GM18505 (cell line): ENCODE results near the gene MAGEA9B.
A peak's percentile ranks its signal among the peaks of the same experiment; 100 is the strongest.
"Not testable (repeated sequence)": the region's sequence is repeated elsewhere in the genome, so short reads cannot be mapped to it uniquely, and the experiment has no call there.

Source experiments
- ATAC-seq: cut with Tn5 transposase; IDR thresholded peaks from one replicate; pipeline ENCODE4 v1.9.1; 2021; ENCODE audit not compliant: unreplicated experiment
- POLR2A ChIP-seq: IDR thresholded peaks from 4 replicates; pipeline ENCODE4 v1.6.1; 2011; ENCODE audit warnings: borderline replicate concordance; ENCODE audit not compliant: insufficient read depth, insufficient read length; ENCODE audit errors: extremely low read depth

The MAGEA9B gene

DNA sequence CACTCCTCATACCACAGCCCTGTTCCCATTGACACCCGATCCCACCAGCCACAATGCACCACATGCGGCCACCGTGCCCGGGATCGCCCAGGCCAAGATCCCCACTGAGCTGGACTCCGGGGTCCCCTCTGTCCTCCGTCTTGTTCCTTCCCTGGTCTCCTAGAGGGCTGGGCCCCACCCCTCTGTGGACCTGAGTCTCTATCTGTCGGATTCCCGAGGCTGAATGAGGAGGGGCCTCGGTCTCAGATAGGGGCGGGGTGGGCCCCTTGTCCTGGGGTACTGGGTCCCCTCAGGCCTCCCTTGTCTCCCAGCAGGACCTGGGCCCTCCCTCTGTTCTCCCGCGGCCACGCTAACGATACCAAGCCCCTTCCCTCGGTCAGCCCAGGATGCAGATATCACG lies 1.6 kb downstream of the MAGEA9B start:
- ATAC-seq = not testable (repeated sequence)

DNA sequence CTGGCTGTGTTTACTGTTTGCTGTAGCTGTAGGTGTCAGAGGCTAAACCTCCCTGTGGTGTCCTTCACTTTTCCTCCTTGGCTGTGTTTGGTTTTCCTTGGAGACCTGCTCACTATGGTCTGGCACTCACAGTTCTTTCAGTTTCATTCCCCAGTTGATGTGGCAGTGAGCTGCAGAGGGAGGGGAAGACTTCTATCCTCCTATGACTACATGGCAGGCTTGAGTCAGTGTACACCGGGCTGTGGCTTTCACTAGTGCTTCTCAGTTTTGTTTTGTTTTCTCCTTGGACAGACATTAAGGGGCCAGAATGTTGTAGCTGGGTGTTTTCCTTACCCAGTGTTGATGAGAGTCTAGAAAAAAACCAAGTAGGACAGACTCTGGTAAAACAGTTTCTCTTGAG lies 13.8 kb downstream of the MAGEA9B start:
- ATAC-seq = peak; percentile 100

DNA sequence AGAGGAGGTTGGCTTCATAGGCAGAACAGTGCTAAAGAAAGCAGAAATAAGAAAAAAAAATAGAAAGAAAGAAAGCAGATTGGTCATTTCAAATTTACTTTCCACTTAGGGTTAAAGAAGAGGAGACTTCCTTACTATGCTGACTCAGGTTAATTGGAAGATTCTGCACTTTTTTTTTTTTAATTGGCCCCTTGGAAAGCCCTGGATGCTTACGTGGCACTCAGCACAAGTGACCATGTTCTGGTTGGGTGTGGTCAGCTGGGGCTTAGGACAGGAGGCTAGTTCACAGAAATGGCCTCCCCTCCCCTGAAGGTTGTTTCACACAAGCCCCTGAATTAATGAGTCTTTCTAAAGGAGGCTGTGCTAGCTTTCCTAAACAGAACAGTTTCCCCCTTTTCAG lies 14.5 kb downstream of the MAGEA9B start:
- no peak for ATAC-seq
- TF ChIP-seq POLR2A = no peak

DNA sequence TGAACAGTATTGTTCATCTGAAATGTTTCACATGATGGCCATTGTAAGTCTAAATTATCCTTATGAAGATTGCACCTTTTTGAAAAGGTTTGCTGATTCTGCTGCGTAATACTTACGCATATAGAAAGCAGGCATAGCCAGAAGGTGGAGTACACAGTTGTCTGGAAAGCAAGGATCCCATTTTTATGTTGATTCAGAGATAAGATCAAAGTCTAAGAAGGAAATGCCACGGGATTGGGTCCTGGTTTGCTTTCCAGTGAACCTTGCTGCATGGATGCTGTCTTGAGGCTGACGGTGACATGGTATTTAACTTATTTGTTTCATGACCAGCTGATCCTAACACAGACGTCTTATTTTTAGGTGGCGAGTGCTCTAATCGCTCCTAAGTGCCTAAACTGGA lies 15.5 kb downstream of the MAGEA9B start:
- TF ChIP-seq POLR2A = no peak
- no peak for ATAC-seq

DNA sequence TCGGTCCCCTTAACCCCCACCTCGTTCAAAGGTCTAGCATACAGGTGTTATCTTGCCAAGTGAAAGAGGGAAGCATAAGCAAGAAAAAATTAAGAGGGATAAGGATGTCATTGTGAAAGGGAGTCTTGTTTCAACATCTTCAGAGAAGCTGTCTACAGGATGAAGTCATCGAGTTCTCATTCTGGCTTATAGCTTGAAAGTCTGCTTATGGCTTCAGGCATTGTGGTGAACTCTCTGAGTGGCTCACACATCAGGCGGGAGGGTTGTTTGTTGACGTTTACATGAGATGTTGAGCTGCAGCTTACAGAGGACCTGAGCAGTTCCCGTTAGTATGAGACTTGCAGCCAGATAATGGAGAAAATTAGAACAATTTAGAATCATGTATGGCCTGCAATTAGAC lies 16.6 kb downstream of the MAGEA9B start:
- TF ChIP-seq POLR2A = no peak

DNA sequence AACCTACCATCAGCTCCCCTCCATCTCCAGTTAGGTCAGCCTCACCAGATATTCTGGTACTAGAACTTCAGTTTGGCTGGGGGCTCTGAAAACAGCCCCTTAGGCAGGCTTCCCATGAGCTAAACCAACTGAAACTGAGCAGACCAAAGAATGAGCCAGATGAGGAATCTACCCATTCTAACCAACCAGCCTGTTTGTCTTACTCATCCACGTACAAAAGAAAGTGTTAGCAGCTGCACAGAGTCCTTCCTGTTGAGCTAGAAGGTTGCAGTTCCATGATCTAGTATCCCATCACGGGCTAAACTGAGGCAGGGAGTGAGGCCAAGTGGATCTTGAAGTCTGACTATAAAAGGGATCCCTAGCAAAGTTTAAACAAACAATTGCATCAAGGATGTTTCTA lies 17.5 kb downstream of the MAGEA9B start:
- no peak for TF ChIP-seq POLR2A
- ATAC-seq = no peak

More for the DNA sequence above, 16.6 kb downstream of the MAGEA9B start:
- no peak for ATAC-seq

DNA sequence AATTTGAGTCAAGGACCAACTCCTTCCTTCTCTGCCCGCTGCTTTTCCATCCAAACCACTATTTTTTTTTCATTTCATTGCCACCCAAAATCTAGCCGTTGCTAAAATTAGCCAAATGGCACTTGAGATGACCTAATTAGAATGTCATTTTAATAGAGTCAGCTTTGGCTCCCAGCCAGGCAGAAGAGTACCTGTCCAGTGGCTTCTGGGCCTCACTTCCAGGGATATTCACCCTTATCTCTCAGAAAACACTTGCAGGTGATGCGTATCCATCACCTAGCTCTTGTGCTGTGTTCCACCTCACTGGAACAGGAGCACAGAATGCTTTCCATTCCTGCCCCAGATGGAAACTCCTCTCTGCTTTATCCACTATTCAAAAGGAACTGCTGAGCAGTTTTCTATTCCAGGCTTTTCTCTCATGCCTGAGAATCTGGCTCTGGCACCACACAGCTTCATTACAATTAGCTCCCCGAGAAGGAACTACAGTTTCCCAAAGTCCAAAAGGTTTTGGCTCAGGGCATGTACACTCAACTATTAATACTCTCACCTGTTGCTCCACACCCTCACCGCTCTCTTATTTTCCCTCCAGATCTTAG lies 18.5 kb downstream of the MAGEA9B start:
- no peak for ATAC-seq
- no peak for TF ChIP-seq POLR2A

DNA sequence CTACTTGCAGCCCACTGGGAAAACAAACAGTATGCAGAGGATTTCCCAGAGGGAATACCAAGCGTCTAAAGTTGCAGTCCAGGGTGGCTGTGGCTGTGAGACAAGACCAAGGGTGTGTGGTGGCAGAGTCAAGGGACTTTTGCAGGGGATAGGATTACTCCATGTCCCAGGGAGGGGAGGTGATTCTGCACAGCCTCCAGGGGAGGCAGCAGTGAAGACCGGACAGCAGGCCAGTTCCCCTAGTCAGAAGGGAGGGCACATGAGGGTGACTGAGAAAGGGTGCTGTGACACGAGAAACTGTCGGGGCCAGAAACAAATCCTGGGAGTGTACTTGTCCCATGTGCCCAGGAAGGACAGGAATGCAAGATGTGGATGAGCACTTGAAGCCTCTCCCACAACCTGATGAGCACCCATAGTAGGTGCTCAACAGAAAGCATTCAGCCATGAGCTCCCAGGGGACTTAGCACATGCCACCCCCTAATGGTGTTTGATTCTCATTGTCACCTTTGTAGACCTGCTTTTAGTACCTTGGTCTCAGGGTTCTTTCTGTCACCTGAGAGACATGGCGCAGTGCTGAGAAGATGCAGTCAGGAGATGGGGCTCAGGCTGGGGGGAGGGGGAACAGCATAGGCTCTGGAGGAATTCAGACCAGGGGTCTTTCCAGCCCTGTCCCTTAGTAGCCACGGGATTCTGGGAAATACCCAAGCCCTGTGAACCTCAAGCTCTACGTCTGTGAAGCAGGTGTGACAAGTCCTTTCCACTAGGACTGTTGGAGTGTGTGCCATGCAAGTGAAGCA lies 19.4 kb downstream of the MAGEA9B start:
- no peak for TF ChIP-seq POLR2A
- ATAC-seq = no peak

DNA sequence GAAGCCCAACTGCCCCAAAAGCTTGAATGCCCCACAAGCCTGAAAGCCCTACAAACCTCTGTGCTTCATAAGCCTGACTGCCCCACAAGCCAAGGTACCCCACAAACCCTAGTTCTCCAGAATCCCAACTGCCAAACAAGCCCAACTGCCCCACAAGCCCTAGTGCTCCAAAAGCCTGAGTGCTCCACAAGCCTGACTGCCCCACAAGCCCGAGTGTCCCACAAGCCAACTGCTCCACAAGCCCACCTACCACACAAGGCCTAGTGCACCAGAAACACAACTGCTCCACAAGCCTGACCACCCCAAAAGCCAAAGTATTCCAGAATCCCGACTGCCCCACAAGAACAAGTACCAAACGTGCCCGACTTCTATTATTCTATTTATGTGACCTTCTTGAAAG lies 23.9 kb downstream of the MAGEA9B start:
- TF ChIP-seq POLR2A = no peak
- no peak for ATAC-seq

DNA sequence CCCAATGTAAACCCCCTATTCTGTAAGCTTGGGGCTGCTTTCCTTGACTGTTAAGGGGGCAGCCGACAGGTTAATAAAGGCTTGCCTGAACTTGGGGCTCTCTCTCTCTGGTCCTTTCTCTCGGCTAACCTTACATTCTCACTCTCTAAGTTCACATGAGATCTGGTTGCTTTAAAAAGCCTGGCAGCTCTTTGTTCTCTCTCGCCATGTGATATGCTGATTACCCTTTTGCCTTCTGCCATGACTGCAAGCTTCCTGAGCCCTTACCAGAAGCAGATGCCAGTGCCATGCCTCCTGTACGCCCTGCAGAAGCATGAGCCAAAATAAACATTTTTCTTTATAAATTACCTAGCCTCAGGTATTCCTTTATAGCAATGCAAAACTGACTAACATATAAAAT lies 32.0 kb downstream of the MAGEA9B start:
- ATAC-seq = not testable (repeated sequence)

DNA sequence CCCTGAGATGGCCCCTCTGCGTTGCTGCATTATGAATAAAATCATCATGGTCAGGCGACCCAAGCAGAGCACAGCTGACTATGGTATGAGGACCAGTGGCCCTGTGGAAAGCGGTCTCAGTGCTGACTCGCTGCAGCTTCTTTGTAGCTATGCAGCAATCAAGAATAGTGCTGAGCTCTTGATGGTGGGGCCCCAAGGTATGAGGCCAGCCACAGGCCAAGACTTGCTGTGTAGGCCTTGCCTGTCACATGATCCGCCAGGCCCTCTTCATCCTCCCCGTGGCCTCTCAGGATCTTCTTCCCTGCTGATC lies 35.4 kb downstream of the MAGEA9B start:
- ATAC-seq = not testable (repeated sequence)

DNA sequence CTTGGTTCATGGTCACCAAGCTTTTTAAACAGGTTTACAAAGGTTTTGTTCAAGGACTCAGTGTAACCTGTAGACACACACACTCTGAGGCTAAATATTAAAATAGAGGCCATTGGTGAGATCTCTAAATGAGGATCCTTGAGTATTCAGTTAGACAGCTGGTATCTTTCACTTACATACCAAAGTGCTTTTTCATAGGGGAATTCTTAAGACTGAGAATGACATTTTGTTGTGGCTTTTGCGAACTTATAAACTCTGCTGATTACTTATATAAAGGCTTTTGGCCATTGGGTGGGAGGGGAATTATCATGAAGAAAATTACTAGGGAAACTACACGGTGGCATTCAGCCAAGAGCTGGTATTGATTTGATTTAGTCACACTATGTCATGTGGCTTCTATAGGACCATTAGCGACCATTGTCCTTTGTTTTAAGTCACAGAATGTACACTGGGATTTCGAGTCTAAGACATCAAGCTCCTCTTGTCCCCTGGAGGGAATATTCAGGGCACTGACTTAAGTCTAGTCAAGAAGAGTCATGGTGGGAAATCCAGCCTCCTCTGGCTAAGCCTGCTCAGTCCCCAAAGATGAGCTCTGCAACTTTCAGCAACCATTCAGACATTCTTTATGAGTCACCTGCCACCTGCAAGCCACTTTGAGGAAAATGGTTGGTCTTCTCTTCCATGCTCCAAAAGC lies 35.9 kb downstream of the MAGEA9B start:
- ATAC-seq = not testable (repeated sequence)

DNA sequence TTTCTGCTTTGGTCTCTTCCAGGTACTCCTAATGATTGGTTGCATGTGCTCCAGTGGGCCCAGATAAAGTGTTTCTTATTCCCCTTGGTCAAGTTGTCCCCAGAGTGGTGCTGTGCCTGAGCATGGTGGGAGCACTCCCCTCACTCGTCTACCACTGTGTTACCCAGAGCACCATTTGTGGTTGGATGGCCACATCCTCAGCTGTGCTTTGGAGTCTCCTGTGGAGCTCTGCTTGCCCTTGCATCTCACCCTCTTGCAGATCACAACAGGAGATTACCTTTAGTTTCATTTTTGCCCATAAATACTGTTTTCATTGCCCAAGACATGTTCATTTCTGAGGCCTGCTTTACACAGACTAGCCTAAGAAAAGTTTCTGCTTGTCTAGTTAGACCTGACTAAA lies 36.8 kb downstream of the MAGEA9B start:
- ATAC-seq = not testable (repeated sequence)

DNA sequence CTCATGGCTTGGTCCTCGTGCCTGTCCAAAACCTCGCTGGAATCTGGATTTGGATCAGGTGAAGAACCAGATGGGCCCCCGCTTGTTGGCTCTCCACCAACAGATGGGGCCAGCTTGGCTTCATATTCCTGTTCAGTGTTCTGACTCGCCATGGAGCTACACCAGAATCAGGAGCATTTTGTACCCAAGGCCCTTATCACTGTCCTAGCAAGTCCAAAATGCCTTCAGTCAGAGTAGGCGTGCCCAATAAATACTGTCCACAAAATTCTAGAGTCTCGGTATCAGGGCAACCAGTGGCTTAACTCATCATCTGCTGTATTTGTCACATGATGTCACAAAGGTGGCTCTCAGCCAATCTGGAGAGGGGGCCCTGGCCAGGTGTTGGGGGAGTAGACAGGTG lies 37.6 kb downstream of the MAGEA9B start, which contains the start of gene HSFX3:
HSFX3 (minus strand) TSS at position 224 of the 400 bp plus-strand sequence; CDS start at position 152, 72 bp downstream.
- not testable (repeated sequence) for ATAC-seq

DNA sequence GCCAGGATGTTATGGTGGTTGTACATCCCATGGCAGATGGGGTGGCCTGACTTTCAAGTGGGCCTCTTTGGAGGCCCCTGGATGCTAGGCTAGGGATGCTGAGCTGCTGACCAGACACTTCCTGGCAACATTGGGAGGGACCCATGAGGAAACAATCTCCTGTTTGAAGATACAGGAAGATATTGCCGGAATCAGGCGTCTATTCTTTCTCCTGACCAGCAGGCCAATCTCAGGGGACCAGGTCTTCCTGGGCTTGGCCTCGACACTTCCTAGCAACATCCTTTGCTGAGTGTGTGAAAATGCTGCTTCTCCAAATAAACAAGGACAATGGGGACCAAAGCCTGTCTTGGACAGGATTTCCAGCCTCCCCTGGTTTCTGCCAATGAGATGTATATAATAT lies 39.5 kb downstream of the MAGEA9B start:
- ATAC-seq = not testable (repeated sequence)

DNA sequence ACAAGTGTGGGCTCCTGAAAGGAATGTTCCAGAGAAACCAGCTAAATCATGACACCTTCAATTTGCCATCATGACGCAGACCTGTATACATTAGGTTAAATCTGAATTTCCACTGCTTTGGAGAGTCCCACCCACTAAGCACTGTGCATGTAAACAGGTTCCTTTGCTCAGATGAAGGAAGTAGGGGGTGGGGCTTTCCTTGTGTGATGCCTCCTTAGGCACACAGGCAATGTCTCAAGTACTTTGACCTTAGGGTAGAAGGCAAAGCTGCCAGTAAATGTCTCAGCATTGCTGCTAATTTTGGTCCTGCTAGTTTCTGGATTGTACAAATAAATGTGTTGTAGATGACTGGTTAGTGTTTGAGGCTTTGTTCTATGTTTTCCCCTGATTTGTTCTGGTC lies 40.3 kb downstream of the MAGEA9B start:
- ATAC-seq = not testable (repeated sequence)

DNA sequence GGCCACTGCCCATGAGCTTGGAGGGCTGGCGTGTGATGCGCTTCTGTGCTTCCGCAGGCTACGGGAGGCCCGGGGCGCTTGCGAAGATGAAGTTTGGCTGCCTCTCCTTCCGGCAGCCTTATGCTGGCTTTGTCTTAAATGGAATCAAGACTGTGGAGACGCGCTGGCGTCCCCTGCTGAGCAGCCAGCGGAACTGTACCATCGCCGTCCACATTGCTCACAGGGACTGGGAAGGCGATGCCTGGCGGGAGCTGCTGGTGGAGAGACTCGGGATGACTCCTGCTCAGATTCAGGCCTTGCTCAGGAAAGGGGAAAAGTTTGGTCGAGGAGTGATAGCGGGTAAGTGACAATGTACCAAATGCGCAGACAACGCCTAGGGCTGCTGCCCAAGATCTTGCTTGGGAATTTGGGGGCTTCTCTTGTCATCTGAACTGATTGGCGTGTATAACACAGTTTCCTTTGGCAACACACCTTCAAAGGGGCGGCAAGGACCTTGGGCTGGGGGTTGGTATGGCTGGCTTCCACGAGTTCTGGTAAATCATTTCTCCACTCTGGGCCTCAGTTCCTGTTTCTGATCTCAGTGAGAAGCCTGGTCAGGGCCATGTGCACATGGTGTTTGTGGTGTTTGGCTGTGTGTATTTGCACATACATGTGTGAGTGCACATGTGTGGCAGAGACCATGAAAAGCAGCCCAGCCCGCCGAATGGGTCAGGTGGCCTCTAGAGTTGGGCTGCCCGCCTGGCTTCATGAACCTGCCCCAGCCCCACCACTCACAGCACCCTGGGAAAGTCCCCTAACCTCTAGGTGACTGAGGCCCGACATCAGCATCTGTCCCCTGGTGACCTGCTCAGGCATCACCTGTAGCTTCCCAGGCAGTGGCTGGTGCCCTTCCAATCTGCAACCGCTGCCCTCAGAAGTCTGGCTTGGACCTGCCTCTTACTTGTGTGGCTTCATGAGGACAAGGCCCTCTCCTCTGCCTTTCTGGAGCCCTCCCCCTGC lies 41.4 kb downstream of the MAGEA9B start:
- ATAC-seq = not testable (repeated sequence)
